Muscle layer of colon (tissue), 2 donors: ENCODE data around the gene PPP1R27.

ENCODE experiments used
- H3K27ac ChIP-seq: one replicate; pipeline ENCODE4 v1.7.0; 2013; ENCODE audit warnings: low read depth, mild to moderate bottlenecking, low read length, moderate library complexity
- H3K27me3 ChIP-seq, 2 donors: one replicate each; pipeline ENCODE4 v1.7.0; 2013; ENCODE audit warnings: low read length in 2 of 2, mild to moderate bottlenecking in 2 of 2; ENCODE audit not compliant: insufficient read depth in 2 of 2, control insufficient read depth in 1 of 2
- H3K36me3 ChIP-seq: one replicate; pipeline ENCODE4 v1.7.0; 2013; ENCODE audit warnings: mild to moderate bottlenecking, low read length; ENCODE audit not compliant: insufficient read depth
- H3K4me1 ChIP-seq: one replicate; pipeline ENCODE4 v1.7.0; 2013; ENCODE audit warnings: mild to moderate bottlenecking, low read length; ENCODE audit not compliant: insufficient read depth
- H3K4me3 ChIP-seq, 2 donors: one replicate each; pipeline ENCODE4 v1.7.0; 2013; ENCODE audit warnings: low read length in 2 of 2, low read depth in 1 of 2, mild to moderate bottlenecking in 1 of 2, moderate library complexity in 1 of 2
- H3K9ac ChIP-seq: one replicate; pipeline ENCODE4 v1.7.0; 2013; ENCODE audit warnings: low read length
- H3K9me3 ChIP-seq: one replicate; pipeline ENCODE4 v1.7.0; 2013; ENCODE audit warnings: mild to moderate bottlenecking, low read length
- donor health status: abdominal sarcoma.
- donor health status: Adenocarcinoma of cecum.

The PPP1R27 gene

GRCh38 chr17:81812571-81813370 is 22.1 kb downstream of the PPP1R27 start:
- no peaks in the 10 kb centered on the region for H3K9me3 ChIP-seq
- peaks cover 0 to 42% of the 10 kb centered on the region in 2 donors for H3K27me3 ChIP-seq
- no peak overlapping the region for H3K27ac ChIP-seq
- H3K4me3 ChIP-seq = no peak overlapping the region
- H3K36me3 ChIP-seq = no peaks in the 10 kb centered on the region
- H3K4me1 ChIP-seq = no peaks in the 10 kb centered on the region
- H3K9ac ChIP-seq = no peak overlapping the region

GRCh38 chr17:81811705-81812570 is 22.9 kb downstream of the PPP1R27 start:
- Histone ChIP-seq H3K4me3 (no peak overlapping the region), H3K27me3 (peaks cover 0 to 50% of the 10 kb centered on the region in 2 donors), H3K9ac (no peak overlapping the region), H3K9me3 (no peaks in the 10 kb centered on the region), H3K27ac (no peak overlapping the region), H3K4me1 (no peaks in the 10 kb centered on the region), H3K36me3 (no peaks in the 10 kb centered on the region)

GRCh38 chr17:81810892-81811704 is 23.8 kb downstream of the PPP1R27 start:
- Histone ChIP-seq H3K36me3 (no peaks in the 10 kb centered on the region), H3K9me3 (no peaks in the 10 kb centered on the region), H3K9ac (no peak overlapping the region), H3K4me1 (no peaks in the 10 kb centered on the region), H3K4me3 (no peak overlapping the region), H3K27ac (no peak overlapping the region), H3K27me3 (peaks cover 0 to 58% of the 10 kb centered on the region in 2 donors)

GRCh38 chr17:81810476-81810875 is 24.4 kb downstream of the PPP1R27 start:
- no peak overlapping the region for H3K4me3 ChIP-seq
- no peaks in the 10 kb centered on the region for H3K4me1 ChIP-seq
- H3K9ac ChIP-seq = no peak overlapping the region
- no peaks in the 10 kb centered on the region for H3K36me3 ChIP-seq
- peaks cover 5 to 64% of the 10 kb centered on the region in 2 donors for H3K27me3 ChIP-seq
- H3K9me3 ChIP-seq = no peaks in the 10 kb centered on the region
- no peak overlapping the region for H3K27ac ChIP-seq

- Histone ChIP-seq H3K27me3 (peaks cover 5 to 67% of the 10 kb centered on the region in 2 donors), H3K36me3 (no peaks in the 10 kb centered on the region), H3K9me3 (no peaks in the 10 kb centered on the region), H3K4me3 (no peak overlapping the region), H3K9ac (no peak overlapping the region), H3K27ac (no peak overlapping the region), H3K4me1 (no peaks in the 10 kb centered on the region)
Observed at GRCh38 chr17:81809556-81809998, 25.3 kb downstream of the PPP1R27 start.

- H3K27me3 ChIP-seq = peaks cover 5 to 71% of the 10 kb centered on the region in 2 donors
Observed at GRCh38 chr17:81808778-81809555, 25.9 kb downstream of the PPP1R27 start.

GRCh38 chr17:81807839-81808238 is 27.0 kb downstream of the PPP1R27 start:
- Histone ChIP-seq H3K27ac (no peak overlapping the region), H3K9me3 (no peaks in the 10 kb centered on the region), H3K4me3 (no peak overlapping the region), H3K9ac (no peak overlapping the region), H3K27me3 (peaks cover 14 to 75% of the 10 kb centered on the region in 2 donors), H3K4me1 (no peaks in the 10 kb centered on the region), H3K36me3 (no peaks in the 10 kb centered on the region)

More at GRCh38 chr17:81808778-81809555, 25.9 kb downstream of the PPP1R27 start:
- no peaks in the 10 kb centered on the region for H3K36me3 ChIP-seq
- no peak overlapping the region for H3K9ac ChIP-seq
- H3K9me3 ChIP-seq = no peaks in the 10 kb centered on the region
- no peaks in the 10 kb centered on the region for H3K4me1 ChIP-seq
- H3K27ac ChIP-seq = no peak overlapping the region
- no peak overlapping the region for H3K4me3 ChIP-seq

GRCh38 chr17:81807210-81807719 is 27.6 kb downstream of the PPP1R27 start:
- no peaks in the 10 kb centered on the region for H3K36me3 ChIP-seq
- no peak overlapping the region for H3K27ac ChIP-seq
- H3K4me1 ChIP-seq = no peaks in the 10 kb centered on the region
- no peak overlapping the region for H3K4me3 ChIP-seq
- no peak overlapping the region for H3K9ac ChIP-seq
- no peaks in the 10 kb centered on the region for H3K9me3 ChIP-seq
- peaks cover 18 to 79% of the 10 kb centered on the region in 2 donors for H3K27me3 ChIP-seq

- no peak overlapping the region for H3K9ac ChIP-seq
- H3K36me3 ChIP-seq = no peaks in the 10 kb centered on the region
- no peak overlapping the region for H3K4me3 ChIP-seq
- H3K27ac ChIP-seq = no peak overlapping the region
- H3K27me3 ChIP-seq = peaks cover 24 to 79% of the 10 kb centered on the region in 2 donors
- H3K4me1 ChIP-seq = no peaks in the 10 kb centered on the region
- H3K9me3 ChIP-seq = no peaks in the 10 kb centered on the region
Observed at GRCh38 chr17:81806461-81807209, 28.2 kb downstream of the PPP1R27 start.
